Fibroblast of upper back skin (primary cell): ENCODE data around the gene POU6F2.

Experiments used
- DNase-seq: peaks from one replicate; pipeline ENCODE4 v3.0.0-alpha.2; 2013

The POU6F2 gene

GRCh38 chr7:39408906-39409305, 431.2 kb downstream of the POU6F2 start:
- DNase-seq: no peak

DNA sequence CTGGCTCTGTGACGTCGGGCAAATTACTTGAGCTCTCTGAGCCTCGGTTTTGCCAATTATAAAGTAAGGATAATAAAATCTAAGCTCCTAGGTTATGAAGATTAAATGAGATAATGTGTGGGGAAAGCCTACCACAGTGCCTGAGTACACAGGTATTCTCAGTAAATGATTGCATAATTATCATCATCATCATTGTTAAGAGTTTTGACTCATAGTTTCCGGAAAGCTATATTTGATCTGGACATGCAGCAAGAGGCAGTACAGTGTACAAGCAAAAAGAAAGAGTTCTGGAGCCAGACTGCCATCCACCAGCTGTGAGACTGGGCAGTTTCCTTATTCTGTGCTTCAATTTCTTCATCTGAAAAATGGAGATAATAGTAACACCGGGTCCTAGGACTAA, 432.9 kb downstream of the POU6F2 start:
- DNase-seq: no peak

DNA sequence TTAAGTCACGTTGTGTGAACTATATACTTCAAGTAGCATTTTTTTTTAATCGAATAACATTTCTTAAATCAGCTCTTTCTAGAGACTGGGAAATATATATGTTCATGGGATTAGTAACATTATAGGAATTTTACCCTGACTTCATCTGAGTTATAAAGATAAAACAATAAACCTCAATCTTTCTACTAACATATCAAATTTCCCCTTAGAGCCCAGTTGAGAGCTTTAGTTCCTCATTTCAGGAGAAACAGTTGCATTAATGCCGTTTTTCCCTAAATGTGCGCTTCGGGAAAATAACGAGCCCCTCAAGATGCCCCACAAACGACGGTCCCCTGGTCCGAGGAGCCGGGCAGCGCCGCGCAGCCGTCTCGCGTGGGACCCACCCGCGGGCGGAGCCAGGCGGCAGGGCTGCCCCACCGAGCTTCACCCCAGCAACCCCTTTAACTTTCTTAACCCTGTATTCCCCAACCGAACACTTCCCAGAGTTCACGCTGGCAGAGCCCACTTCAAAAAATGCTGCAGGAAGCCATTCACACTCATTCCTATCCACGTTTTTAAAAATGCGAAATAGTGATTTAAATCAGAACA, 436.0 kb downstream of the POU6F2 start:
- DNase-seq: peak; percentile 18

GRCh38 chr7:39414224-39415035, 436.7 kb downstream of the POU6F2 start:
- DNase-seq: peak; percentile 50

GRCh38 chr7:39415091-39415787, 437.5 kb downstream of the POU6F2 start:
- DNase-seq: no peak

DNA sequence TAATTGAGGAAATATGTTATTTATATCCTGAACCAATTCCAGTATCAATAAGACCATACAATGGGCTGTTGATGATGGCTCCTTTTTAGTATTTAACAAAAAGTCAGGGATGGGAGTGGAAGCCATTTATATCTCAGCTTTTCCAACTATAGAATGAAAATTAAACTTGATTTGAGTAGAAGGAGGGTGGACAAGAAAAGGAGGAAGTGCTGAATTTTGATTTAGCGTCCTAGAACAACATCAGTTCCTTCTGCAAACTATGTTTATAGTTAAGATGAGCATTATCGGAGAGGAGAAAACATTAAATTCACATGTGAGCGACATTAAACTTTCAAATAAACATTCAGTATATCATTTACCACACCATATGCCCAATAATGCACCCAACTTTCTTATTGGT, 439.2 kb downstream of the POU6F2 start:
- DNase-seq: no peak

- DNase-seq: no peak
Measured at GRCh38 chr7:39417642-39418041, 439.9 kb downstream of the POU6F2 start.

DNA sequence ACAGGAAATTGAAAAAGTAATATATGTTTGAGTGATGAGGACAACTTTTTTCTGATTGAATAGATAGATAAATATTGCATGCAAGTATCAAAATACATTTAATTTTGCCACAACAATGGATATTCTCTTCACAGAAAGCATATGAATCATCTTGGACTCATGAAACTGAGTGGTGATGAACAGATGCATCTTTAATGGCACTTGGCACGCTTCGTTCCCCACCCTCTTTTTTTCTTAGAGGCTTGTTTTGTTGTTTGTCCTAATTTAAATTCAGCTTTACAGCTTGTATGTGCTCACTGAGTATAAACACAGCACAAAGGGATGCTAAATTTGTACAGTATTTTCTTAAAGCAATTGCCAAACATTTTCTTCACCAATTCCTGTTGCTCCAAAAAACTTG, 443.5 kb downstream of the POU6F2 start:
- DNase-seq: no peak

GRCh38 chr7:39421661-39422060, 444.0 kb downstream of the POU6F2 start:
- no peak for DNase-seq

DNA sequence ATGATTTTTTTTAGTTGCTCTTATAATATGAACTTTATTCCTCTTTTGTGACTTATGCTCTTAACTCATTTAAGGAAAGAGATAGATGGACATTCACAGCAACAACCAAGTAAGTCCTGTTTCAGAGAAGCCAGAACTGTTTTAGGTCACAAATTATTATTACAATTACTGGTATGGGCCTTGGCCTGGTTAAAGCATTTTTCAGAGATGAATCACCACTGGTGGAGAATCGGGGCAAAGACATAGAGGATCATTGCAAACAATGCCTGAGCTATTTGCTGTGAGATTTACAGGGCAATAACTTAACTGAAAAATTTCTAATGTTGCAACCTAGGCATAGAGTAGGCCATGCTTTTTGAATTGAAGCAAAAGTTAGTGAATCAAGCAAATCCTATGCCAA, 450.5 kb downstream of the POU6F2 start:
- DNase-seq: peak; percentile 87

GRCh38 chr7:39429421-39429820, 451.7 kb downstream of the POU6F2 start:
- DNase-seq: peak; percentile 26

DNA sequence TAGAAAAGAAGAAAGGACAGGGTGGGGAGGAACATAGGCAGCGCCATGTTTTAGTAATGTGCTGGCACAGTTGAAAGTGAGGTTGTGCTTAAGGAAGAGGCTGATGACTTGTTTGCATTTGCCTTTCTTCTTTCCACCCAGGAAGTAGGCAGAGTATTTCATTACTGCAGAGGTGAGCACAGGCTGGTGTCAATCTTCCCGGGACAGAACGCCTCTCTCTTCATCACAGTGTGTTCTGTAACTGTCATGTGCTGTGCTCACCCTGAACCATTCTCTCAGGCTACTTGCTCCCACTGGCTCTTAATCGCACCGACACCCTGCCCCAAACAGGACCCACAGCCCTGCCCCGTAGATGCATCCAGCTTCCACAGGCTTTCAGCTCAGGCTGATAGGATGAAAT, 452.7 kb downstream of the POU6F2 start:
- no peak for DNase-seq

DNA sequence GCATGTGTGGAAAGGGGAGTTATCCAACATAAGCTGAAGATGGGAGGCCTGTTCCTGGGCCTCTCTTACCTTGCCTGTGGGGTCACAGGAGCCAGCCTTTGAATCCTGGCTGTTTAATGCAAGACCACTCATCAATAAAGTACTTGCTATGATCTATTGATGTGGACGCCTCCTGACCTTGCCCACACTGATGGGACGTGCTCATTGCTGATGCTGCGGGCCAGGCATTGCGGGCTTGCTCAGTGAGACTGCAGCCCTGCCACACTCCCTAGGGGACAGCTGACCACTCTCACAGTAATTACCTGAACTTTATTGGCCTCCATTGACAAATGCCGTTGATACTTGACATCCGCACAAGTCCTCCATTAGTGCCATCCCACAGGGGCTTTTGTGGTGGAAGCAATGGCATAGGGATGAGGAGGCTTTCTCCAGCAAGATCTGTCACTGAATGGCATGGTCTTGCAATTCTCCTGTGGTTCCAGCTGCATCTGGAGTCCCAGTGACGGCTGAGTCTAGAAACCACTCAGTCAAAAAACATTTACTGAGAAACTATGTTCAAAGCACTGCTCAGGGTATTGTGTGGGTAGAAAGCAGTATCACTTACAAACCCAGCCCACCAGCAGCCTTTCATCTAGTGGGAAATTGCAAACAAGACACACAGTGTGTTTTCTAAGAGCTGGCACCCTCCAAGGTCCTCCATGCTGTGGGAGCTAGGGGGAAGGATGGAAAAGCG, 453.4 kb downstream of the POU6F2 start:
- no peak for DNase-seq

GRCh38 chr7:39432368-39432767, 454.7 kb downstream of the POU6F2 start:
- no peak for DNase-seq

- no peak for DNase-seq
Measured at GRCh38 chr7:39432807-39433416, 455.2 kb downstream of the POU6F2 start.

DNA sequence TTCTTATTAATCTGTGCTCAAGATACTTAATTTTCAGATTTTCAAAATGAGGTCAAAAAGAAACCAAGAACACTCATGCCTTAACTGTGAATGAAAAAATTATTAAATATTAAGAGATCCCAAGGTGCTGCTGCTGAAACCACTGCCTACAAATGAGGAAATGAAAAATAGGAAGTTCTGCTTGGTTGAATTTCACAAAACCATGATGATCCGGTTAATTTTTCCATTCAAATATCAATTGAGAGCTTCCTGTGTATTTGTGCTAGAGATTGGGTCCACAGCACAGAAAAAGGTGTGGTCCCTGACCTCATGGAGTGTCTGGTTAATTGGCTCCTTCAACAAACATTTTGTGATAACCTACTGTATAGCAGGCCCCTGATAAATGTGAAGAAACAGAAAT, 455.8 kb downstream of the POU6F2 start:
- DNase-seq: no peak

DNA sequence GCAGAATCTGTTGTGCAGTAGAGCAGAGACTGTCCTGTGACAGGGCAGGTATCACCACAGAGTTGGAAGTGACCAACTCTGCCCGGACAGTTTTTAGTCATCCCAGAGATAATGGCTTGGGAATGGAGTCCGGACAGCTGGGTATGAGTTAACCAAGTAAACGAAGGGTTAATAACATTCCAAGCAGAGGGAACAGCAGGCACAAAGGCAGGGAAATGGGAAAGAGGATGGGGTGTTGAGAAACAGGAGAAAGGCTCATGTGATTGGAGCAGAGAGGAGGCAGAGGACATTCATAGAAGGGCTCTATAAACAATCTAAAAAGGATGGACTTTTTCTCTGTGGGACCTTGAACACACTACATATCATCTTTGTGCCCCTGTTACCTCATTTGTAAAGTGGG, 456.3 kb downstream of the POU6F2 start:
- no peak for DNase-seq

DNA sequence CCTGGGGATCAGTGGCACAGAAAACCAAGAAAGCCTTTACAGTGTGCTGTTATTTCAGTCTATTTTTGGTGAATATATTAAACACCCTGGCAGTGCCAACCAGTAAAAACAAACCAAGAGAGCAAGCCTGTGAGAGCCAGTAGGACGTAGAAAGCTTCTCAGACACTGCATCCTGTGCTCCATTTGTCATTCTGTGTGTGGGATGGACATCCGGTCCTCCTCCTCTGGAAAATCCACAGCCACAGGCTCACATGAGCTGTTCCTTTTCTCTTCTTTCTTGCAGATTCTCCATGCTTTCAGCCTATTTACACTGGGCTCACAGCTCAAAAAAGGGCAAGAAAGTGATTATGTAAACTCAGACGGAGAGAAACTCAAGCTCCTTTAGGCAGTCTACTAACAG, 468.8 kb downstream of the POU6F2 start:
- DNase-seq: no peak

DNA sequence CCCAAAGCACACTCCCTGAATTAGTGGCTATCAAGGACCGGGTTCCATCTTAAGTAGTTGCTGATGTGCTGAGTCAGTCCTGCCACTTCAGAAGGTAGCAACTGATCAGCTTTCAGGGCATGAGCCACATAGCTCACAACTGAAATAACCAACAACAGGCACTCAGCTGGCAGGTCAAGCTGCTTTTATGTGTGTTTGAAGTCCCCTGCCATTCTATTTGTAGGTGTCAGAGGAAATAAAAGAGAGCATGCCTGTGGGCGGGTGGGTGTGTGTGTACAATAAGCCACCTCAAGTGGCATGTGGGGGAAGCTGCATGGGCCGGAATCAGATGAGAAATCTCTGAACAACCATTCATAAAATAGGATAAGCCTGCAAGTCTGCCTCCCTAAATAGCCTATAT, 474.2 kb downstream of the POU6F2 start:
- DNase-seq: no peak

GRCh38 chr7:39453743-39454355, 476.1 kb downstream of the POU6F2 start:
- peak; percentile 55 for DNase-seq

DNA sequence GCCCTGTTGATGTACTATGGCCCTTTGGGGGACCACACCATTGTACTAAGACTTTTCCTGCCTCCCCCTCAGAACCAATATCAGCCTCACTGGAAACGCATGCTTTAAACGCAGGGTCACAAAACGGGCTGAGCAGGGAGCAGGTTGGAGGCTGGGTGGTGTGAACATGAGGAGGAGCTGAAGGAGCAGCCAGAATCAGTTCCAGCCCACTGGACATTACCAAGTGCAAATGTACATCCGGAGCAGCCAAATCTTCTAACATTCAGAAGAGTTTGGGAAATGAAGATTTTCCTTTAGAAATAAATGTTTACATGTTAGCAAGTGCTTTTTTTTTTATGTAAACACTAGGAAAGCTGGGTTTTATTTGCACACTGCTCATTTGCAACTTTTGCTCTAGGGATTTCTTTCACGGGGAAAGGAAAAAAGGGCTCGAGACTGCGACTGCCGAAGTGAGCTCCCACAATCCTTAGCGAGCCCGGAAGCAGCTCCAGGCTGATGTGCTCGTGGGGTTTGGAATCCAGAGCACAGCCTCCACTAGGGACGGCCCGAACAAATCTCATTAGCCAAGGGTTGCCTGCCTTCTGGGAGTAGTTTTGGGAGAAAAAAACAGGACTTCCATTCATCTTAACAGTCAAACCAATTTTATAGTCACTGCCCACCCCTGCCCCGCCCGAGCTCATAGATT, 480.5 kb downstream of the POU6F2 start:
- no peak for DNase-seq

DNA sequence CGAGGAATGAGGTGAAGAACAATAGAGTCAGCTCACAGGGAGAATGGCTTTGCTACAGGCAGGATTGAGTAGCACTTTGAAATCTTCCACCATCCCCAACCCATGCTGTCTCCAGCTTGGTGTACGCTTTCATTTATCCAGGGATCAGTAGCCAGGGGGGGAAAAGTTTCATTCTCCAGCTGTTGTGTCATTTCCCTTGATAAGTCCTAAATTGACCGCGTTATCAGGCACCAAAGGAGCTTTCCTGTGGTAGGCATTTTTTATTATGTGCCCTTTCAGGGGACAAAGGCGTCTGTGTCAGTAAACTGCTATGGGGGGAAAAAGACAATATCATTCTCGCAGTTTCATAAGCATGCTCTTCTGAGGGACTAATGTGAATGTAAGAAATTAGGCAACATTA, 481.9 kb downstream of the POU6F2 start:
- DNase-seq: no peak
